Peyer's patch (tissue), 4 donors: Measurements from ENCODE around the gene HGFAC.

Experiments
- CTCF ChIP-seq, 6 experiments: fragments of 450-650 bp in 4 of 6; fragments of 200-600 bp in 2 of 6; sonication (generic) in 1 of 6; IDR thresholded peaks; one replicate each; pipeline ENCODE4 v1.5.1; 2017 to 2019; ENCODE audit warnings: antibody characterized with exemption in 6 of 6, mild to moderate bottlenecking in 3 of 6, moderate library complexity in 1 of 6
- POLR2A ChIP-seq, 2 donors: fragments of 450-650 bp; IDR thresholded peaks; one replicate each; pipeline ENCODE4 v1.5.1; 2017; ENCODE audit warnings: antibody characterized with exemption in 2 of 2, mild to moderate bottlenecking in 2 of 2, moderate library complexity in 2 of 2

GRCh38 chr4:3433138-3433869, 8.5 kb upstream of the HGFAC start:
- no peak for TF ChIP-seq CTCF (IDR thresholded peaks at IDR 0.05)
- no peak for TF ChIP-seq POLR2A (IDR thresholded peaks at IDR 0.05)
